ENCODE data around the gene TMEM62.
"Not testable (repeated sequence)": the region's sequence is repeated elsewhere in the genome, so short reads cannot be mapped to it uniquely, and the experiment has no call there.

TMEM62 gene

DNA sequence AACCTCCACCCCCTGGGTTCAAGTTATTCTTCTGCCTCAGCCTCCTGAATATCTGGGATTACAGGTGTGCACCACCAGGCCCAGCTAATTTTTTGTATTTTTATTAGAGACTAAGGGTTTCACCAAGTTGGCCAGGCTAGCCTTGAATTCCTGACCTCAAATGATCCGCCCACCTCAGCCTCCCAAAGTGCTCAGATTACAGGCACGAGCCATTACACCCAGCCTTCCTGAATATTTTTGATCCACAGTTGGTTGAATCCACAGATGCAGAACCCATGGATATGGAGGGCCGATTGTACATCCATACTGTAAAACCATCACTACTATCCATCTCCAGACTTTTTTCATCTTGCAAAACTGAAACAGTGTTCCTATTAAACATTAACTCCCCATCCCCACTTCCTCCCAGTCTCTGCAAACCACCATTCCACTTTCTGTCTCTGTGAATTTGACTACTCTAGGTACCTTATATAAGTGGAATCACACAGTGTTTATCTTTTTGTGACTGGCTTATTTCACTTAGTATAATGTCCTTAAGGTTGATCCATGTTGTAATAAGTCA is 8.2 kb upstream of the TMEM62 start:
- no peak for DNase-seq

DNA sequence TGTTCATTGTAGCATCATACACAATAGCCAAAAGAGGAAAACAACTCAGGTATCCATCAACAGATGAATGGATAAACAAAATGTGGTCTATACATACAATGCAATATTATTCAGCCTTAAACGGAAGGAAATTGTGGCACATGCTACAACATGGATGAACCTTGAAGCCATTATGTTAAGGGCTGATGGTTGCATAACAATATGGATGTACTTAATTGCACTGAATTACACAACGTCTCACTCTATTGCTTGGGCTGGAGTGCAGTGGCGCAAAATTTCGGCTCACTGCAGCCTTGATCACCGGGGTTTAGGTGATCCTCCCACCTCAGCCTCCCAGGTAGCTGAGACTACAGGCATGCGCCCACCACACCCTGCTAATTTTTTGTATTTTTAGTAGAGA is 7.0 kb upstream of the TMEM62 start:
- DNase-seq, result no peak

DNA sequence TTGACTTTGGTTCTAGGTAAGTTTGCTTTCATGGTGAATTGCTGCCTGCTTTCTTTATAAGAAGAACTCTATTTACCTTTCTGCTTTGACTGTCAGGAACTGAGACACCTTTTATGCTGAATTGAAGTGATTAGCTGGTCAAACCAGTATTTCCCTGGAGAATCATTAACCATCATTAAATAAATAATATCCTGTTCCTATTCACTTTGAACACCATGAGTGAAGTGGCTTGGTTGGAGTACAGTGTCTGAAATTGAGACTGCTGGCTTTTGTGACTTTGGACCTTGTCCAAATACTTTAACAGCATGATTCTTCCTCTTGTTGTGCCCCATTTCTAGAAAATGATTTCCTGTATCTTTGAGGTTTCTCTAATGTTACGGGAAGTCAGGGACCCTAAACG is 5.6 kb upstream of the TMEM62 start:
- DNase-seq, result no peak

DNA sequence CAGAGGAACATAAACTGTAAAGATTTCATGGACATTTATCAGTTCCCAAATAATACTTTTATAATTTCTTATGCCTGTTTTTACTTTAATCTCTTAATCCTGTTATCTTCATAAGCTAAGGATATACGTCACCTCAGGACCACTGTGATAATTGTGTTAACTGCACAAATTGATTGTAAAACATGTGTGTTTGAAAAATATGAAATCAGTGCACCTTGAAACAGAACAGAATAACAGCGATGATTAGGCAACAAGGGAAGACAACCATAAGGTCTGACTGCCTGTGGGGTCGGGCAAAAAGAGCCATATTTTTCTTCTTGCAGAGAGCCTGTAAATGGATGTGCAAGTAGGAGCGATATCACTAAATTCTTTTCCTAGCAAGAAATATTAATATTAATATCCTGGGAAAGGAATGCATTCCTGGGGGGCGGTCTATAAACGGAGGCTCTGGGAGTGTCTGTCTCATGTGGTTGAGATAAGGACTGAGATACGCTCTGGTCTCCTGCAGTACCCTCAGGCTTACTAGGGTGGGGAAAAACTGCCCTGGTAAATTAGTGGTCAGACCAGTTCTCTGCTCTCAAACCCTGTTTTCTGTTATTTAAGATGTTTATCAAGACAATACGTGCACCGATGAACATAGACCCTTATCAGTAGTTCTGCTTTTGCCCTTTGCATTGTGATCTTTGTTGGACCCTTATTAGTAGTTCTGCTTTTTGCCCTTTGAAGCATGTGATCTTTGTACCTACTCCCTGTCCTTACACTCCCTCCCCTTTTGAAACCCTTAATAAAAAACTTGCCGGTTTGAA is 5.0 kb upstream of the TMEM62 start:
- not testable (repeated sequence) for DNase-seq

DNA sequence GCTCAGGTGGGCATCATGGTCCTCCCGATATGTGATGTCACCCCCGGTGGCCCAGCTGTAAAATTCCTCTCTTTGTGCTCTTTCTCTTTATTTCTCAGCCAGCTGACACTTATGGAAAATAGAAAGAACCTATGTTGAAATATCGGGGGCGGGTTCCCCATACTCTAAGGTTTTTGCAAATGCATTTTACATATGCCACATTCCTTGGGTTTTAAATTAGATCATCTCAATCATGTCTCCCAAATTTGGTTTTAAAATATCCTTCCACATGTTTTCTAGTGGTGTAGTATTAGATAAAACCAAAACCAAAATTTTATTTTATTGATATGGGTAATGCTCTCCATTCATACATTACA is 4.4 kb upstream of the TMEM62 start:
- DNase-seq, result no peak

DNA sequence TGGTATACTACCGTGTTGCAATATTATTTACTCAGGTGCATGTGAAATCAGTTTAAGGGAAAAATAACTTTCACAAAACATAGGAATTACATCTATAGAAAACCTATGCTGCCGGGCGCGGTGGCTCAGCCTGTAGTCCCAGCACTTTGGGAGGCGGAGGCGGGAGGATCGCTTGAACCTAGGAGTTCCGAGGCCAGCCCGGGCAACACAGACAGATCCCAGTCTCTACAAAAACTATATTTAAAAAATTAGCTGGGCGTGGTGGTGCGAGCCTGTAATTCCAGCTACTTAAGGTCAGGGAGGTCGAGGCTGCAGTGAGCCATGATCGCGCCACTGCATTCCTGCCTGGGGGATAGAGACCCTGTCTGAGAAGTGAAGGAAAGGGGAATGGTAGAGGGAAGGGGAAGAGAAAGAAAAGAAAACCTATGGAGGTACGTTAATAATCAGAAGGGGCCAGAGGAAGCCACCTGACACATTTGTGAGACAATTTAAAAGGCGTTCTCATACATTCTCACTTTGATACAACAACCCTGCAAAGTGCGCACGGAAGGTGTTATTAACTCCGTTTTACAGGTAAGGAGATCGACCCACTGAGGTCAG is 456 bp upstream of the TMEM62 start:
- no peak for DNase-seq

DNA sequence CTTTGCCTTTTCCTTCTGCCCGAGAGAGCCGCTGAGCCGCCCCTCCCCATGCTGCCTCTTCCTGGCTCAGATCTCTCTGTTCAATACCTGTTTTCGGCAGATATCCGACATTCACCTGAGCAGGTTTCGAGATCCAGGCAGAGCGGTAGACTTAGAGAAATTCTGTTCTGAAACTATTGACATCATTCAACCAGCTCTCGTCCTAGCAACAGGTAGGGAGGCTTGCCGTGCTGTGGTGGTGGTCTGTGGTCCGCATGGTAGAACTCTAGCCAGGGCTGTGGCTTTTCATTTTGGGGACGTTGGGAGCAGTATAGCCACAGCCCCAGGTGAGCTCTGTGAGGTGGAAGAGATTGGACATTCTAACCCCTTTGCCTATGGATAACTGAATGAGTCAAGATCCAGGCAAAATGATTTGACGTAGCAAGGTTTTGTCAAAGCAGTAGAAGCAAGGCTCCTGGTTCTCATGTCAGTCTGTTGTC is 810 bp downstream of the TMEM62 start:
- peak in 1 of 2 donors; percentile 1 for DNase-seq

DNA sequence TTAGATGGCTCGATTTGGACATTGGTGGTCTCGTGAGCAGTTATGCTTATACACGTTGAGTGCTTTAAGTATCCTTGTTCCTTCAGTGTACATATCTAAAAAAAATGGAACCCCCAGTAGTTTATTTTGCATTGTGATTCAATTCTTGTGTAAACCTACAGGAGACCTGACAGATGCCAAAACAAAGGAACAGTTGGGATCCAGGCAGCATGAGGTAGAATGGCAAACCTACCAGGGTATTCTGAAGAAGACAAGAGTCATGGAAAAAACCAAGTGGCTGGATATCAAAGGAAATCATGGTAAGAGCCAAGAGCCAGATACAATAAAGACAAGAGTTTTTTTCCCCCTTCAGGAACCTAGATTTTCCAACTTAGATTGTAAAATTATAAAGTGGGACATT is 2.0 kb downstream of the TMEM62 start:
- no peak for DNase-seq

DNA sequence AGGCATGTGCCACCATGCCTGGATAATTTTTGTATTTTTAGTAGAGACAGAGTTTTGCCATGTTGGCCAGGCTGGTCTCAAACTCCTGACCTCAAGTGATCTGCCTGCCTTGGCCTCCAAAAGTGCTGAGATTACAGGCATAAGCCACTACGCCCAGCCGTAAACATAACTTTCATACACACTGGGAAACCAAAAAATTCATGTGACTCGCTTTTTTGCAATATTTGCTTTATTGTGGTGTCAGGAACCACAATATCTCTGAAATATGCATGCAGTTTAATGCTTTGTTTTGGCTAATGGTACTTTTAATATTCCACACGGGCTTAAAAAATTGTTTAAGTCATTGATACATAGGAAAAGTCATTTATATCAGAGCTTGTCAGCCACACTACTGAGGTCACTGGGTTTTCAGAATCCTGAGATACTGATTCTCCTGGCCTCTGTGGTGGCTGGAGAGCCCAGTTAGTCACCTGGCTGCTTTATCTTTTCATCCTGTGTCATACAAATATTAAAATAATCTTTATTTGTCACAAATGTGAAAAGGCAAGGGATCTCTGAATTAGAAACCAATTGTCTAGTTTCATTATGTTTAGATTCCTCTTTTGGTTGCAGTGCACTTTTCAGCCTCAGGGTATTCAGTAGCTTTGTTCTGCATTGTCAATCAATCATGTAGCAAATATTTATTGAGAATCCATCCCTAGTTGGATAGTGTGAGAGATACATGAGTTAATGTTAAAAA is 10.0 kb downstream of the TMEM62 start:
- DNase-seq, result no peak

DNA sequence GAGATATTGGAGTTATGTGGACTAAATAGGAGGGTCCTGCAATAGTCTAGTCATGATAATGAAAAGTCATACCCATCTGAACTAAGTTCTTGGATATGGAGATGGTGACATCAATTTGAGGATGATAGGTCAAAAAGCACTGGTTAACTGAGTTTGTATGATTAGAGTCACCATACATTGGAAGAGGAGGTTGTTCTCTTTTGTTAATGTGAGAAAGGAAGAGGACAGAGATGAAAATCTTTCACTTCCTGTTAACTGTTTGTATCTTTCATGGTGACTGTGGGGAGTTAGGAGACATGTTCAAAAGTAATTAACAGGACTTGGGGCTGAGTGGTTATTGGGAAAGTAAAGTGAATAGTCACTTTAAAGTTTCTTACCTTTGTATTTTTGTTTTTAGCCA is 11.1 kb downstream of the TMEM62 start:
- no peak for DNase-seq

DNA sequence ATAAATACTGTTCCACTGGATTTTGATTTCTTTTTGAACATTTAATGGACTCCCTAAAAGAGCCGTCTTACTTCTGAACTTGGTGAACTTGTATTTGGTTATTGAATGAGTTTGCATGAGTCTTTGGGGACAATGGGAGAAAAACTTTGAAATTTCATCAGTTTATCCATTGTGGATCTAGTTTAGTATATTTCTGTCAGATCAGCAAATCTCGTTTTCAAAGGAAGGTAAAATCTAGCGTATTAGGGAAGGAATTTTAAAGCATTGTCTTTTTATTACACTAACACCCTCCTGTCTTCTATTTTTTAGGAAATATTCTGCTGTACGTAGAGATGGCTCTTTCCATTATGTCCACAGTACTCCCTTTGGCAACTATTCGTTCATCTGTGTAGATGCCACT is 12.8 kb downstream of the TMEM62 start:
- DNase-seq, result no peak

DNA sequence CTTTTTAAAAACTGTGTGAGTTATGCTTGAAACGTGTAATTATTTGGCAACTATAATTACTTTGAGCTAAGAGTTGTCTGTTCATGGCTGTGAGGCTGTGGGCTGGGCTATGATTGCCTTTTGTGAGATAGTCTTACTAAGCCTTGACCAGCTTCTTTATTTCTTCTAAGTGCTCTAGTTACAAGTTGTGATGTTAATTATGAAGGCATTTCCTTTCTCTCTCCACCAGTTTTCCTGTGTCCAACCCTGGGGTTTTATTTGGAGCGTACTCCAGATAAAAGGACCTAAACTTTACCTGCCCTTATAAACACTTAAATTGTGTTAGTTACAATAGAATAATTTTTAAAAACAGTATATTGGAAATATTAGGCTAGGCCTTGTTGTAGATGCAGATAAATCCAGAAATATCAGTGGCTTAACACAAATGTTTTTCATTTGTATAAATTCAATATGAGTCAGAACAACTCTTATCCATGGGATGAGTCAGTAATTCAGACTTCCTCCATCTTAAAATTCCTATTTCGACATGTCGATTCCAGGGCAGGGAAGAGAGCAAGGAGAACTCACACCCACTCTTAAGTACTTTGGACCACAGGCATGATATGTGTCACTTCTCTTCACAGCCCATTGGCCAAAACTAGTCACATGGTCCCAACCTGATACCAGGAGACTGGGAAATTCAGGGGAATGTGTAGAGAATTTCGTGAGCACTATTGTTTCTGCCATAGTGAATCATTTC is 17.0 kb downstream of the TMEM62 start:
- no peak for DNase-seq

DNA sequence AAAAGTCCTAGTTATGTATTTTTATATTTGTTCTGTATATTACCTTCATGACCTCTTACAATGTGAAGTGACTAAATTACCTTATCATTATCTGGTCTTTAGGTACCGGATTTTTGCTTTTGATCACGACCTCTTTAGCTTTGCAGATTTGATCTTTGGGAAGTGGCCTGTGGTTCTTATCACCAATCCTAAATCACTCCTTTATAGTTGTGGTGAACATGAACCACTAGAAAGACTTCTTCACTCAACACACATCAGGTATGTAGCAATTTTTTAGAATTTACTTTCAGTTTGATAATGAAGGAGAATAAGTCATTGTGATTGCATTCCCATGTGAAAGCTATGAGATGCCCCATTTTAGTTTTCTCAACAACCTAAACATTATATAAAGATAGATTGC is 18.3 kb downstream of the TMEM62 start:
- DNase-seq, result no peak

DNA sequence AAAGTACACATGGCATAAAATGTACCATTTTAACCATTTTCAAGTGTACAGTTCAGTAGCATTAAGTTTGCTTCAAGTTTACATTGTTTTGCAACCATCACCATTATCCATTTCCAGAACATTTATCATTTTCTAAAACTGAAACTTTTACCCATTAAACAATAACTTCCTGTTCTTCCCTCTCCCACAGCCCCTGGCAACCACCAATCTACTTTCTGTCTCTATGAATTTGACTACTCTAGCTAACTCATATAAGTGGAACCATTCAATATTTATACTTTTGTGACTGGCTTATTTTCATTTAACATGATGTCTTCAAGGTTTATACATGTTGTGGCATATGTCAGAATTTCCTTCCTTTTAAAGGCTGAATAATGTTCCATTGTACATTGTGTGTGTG is 19.9 kb downstream of the TMEM62 start:
- DNase-seq, result no peak

DNA sequence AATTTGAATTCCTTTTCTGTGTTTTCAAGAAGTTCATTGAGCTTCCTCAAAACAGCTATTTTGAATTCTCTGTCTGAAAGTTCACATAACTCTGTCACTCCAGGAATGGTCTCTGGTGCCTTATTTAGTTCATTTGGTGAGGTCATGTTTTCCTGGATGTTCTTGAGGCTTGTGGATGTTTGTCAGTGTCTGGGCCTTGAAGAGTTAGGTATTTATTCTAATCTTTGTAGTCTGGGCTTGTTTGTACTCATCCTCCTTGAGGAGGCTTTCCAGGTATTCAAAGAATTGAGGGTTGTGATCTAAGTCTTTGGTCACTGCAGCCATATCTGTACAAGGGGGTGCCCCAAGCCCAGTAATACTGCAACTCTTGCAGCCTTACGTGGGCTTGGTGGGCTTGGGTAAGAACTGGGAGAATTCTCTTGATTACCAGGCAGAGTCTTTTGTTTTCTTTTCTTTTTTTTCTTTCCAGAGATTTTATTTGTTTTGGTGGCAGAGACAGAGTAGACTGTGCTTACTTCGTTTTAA is 32.5 kb downstream of the TMEM62 start:
- no peak for DNase-seq

DNA sequence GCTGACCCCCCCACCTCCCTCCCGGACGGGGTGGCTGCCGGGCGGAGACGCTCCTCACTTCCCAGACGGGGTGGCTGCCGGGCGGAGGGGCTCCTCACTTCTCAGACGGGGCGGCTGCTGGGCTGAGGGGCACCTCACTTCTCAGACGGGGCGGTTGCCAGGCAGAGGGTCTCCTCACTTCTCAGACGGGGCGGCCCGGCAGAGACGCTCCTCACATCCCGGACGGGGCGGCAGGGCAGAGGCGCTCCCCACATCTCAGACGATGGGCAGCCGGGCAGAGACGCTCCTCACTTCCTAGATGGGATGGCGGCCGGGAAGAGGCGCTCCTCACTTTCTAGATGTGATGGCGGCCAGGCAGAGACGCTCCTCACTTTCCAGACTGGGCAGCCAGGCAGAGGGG is 33.9 kb downstream of the TMEM62 start:
- DNase-seq, result not testable (repeated sequence)

DNA sequence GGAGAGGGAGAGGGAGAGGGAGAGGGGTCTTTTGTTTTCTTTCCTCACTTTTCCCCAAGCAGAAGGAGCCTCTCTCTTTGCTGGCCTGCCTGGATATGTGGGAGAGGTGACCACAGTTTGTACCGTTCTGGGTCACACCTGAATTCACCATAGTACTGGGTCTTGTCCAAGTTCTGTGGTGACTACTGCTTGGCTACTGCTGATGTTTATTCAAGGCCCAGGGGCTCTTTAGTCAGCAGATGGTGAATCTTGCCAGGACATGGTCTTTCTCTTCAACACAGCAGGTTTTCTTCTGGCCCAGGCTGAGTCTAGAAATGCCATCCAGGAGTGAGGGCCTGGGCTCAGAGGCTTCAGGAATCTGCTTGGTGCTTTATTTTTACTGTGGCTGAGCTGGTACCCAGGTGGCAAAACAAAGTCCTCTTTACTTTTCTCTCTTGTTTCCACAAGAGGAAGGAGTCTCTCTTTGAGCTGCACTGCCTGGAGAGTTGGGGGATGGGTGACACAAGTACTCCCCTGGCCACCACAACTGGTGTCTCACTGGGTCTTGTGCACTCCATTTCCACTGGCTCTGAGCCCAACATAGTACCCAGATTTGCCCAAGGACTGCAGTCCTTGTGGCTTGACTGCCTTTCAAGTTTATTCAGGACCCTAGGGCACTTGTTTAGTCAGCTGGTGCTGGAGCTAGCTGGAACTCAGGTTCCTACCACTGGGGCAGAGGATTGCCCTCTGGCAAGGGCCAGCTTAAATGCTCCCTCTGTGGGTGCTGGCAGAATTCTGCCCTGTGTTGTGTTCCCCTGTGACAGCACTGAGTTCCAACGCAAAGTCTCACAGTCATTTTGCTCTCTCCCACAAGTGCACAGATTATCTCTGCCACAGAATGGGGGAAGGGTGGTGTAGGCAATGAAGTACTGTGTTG is 35.1 kb downstream of the TMEM62 start:
- DNase-seq, result no peak

DNA sequence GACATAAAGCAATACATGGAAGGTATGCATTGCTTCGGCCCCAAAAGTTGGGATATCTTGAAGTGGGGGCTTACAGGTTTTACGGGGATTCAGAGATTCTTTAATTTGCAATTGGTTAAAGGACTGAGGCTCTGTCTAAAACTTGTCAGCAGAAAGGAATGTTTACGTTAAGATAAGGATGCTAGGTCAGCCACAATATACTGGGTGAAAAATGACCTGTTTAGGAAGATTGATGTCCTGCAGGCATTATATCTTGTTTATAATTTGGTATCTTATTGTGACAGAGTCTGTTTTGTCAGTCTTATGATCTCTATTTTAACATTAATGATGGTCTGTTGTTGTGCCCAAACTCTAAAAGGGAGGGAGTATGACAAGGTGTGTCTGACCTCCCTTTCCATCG is 36.5 kb downstream of the TMEM62 start:
- DNase-seq, result no peak

DNA sequence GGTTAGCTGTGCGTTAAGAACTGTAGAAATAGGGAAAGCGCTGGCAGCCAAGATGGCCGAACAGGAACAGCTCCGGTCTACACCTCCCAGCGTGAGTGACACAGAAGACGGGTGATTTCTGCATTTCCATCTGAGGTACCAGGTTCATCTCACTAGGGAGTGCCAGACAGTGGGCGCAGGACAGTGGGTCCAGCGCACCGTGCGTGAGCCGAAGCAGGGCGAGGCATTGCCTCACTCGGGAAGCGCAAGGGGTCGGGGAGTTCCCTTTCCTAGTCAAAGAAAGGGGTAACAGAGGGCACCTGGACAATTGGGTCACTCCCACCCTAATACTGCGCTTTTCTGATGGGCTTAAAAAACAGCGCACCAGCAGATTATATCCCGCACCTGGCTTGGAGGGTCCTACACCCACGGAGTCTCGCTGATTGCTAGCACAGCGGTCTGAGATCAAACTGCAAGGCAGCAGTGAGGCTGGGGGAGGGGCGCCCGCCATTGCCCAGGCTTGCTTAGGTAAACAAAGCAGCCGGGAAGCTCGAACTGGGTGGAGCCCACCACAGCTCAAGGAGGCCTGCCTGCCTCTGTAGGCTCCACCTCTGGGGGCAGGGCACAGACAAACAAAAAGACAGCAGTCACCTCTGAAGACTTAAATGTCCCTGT is 42.4 kb downstream of the TMEM62 start:
- not testable (repeated sequence) for DNase-seq

DNA sequence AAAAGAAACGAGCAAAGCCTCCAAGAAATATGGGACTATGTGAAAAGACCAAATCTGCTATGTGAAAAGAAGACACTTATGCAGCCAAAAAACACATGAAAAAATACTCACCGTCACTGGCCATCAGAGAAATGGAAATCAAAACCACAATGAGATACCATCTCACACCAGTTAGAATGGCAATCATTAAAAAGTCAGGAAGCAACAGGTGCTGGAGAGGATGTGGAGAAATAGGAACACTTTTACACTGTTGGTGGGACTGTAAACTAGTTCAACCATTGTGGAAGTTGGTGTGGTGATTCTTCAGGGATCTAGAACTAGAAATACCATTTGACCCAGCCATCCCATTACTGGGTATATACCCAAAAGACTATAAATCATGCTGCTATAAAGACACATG is 43.8 kb downstream of the TMEM62 start:
- not testable (repeated sequence) for DNase-seq

DNA sequence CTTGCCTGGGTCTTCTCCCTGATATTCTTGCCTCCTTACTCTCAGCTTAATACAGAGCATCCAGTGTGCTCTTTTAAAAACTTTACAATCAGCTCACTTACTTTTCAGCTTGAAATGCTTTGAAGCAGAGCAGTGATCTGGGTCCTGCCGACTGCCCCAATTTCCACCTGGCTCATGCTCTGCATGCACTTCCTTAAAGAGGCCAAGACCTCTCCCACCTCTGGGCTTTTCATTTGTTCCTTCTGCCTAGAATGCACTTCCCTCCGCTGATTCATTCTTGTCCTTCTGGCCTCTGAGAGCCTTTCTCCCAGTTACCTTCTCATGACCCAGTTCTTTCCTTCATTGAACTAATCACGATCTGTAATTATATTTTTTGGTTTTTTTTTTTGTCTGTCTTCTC is 49.9 kb downstream of the TMEM62 start:
- DNase-seq, result no peak
